NCI-H2227 (cell line): ENCODE data around the gene DMKN.
A peak's percentile ranks its signal among the peaks of the same experiment; 100 is the strongest.
"Not testable (repeated sequence)": the region's sequence is repeated elsewhere in the genome, so short reads cannot be mapped to it uniquely, and the experiment has no call there.

ENCODE experiments used
- DNase-seq: peaks from one replicate; lab custom pipeline; 2025; ENCODE audit not compliant: unreplicated experiment; lab: John Stamatoyannopoulos, UW

The DMKN gene

GRCh38 chr19:35500611-35501010, 12.8 kb downstream of the DMKN start:
- no peak for DNase-seq

- no peak for DNase-seq
Measured at GRCh38 chr19:35498984-35499527, 14.4 kb downstream of the DMKN start.

GRCh38 chr19:35498220-35498619, 15.2 kb downstream of the DMKN start:
- no peak for DNase-seq

- no peak for DNase-seq
Measured at GRCh38 chr19:35497406-35497805, 16.0 kb downstream of the DMKN start.

GRCh38 chr19:35495107-35496064, 18.1 kb downstream of the DMKN start:
- DNase-seq: peak; percentile 95

- DNase-seq: no peak
Measured at GRCh38 chr19:35493971-35494370, 19.5 kb downstream of the DMKN start.

- no peak for DNase-seq
Measured at GRCh38 chr19:35491836-35492360, 21.6 kb downstream of the DMKN start.

- no peak for DNase-seq
Measured at GRCh38 chr19:35490364-35490763, 23.1 kb downstream of the DMKN start, which contains the start of gene KRTDAP. Gene KRTDAP (minus strand): TSS chr19:35490464. CDS start chr19:35490442, 22 bp downstream.

GRCh38 chr19:35488677-35489076, 24.8 kb downstream of the DMKN start:
- DNase-seq: no peak

- DNase-seq: no peak
Measured at GRCh38 chr19:35487656-35488182, 25.7 kb downstream of the DMKN start.

GRCh38 chr19:35486268-35486708, 27.2 kb downstream of the DMKN start:
- DNase-seq: no peak

- no peak for DNase-seq
Measured at GRCh38 chr19:35484252-35485036, 29.0 kb downstream of the DMKN start.

- DNase-seq: no peak
Measured at GRCh38 chr19:35483089-35483488, 30.4 kb downstream of the DMKN start.

GRCh38 chr19:35478794-35479677, 34.4 kb downstream of the DMKN start:
- DNase-seq: no peak

- no peak for DNase-seq
Measured at GRCh38 chr19:35476149-35476548, 37.3 kb downstream of the DMKN start.

GRCh38 chr19:35474594-35474993, 38.9 kb downstream of the DMKN start:
- not testable (repeated sequence) for DNase-seq

GRCh38 chr19:35474104-35474503, 39.3 kb downstream of the DMKN start:
- DNase-seq: no peak

GRCh38 chr19:35471946-35472345, 41.5 kb downstream of the DMKN start:
- DNase-seq: no peak

- DNase-seq: not testable (repeated sequence)
Measured at GRCh38 chr19:35471075-35471474, 42.4 kb downstream of the DMKN start.

GRCh38 chr19:35470128-35470527, 43.3 kb downstream of the DMKN start:
- DNase-seq: no peak
